Nucleus accumbens (tissue), 56 donors: ENCODE data around the gene POLN.

Experiments used
- DNase-seq, 56 donors: peaks; one replicate each; lab custom pipeline; 2025; lab: John Stamatoyannopoulos, UW

Gene POLN

GRCh38 chr4:2091990-2092668 lies 149.8 kb downstream of the POLN start:
- peak in 2 of 56 donors; percentile 24 to 27 for DNase-seq

GRCh38 chr4:2090642-2091041 lies 151.3 kb downstream of the POLN start:
- DNase-seq = no peak

- no peak for DNase-seq
Measured at GRCh38 chr4:2089222-2089621, 152.7 kb downstream of the POLN start.

GRCh38 chr4:2087170-2087569 lies 154.8 kb downstream of the POLN start:
- DNase-seq = no peak

GRCh38 chr4:2085496-2085901 lies 156.4 kb downstream of the POLN start:
- no peak for DNase-seq

GRCh38 chr4:2084316-2084715 lies 157.6 kb downstream of the POLN start:
- DNase-seq = no peak

- DNase-seq = no peak
Measured at GRCh38 chr4:2083826-2084160, 158.1 kb downstream of the POLN start.

- DNase-seq = no peak
Measured at GRCh38 chr4:2083116-2083825, 158.7 kb downstream of the POLN start.

- no peak for DNase-seq
Measured at GRCh38 chr4:2082627-2083026, 159.3 kb downstream of the POLN start.

- no peak for DNase-seq
Measured at GRCh38 chr4:2082118-2082517, 159.8 kb downstream of the POLN start.

- DNase-seq = no peak
Measured at GRCh38 chr4:2081540-2081939, 160.4 kb downstream of the POLN start.

- DNase-seq = no peak
Measured at GRCh38 chr4:2080429-2081300, 161.3 kb downstream of the POLN start.

GRCh38 chr4:2079926-2080325 lies 162.0 kb downstream of the POLN start:
- no peak for DNase-seq

GRCh38 chr4:2079006-2079405 lies 162.9 kb downstream of the POLN start:
- no peak for DNase-seq

GRCh38 chr4:2078584-2078983 lies 163.3 kb downstream of the POLN start:
- no peak for DNase-seq

GRCh38 chr4:2077537-2078460 lies 164.1 kb downstream of the POLN start:
- no peak for DNase-seq

GRCh38 chr4:2076908-2077536 lies 164.9 kb downstream of the POLN start:
- no peak for DNase-seq

GRCh38 chr4:2075987-2076907 lies 165.7 kb downstream of the POLN start:
- no peak for DNase-seq
